Tibial nerve (tissue), 4 donors: ENCODE measurements around the gene ANKAR.

Experiments
- CTCF ChIP-seq, 5 experiments: fragments of 200-600 bp in 3 of 5; fragments of 450-650 bp in 2 of 5; sonication (generic) in 3 of 5; IDR thresholded peaks; one replicate each; pipeline ENCODE4 v1.5.1; 2016 to 2019; ENCODE audit warnings: antibody characterized with exemption in 5 of 5, mild to moderate bottlenecking in 3 of 5, moderate library complexity in 2 of 5
- EP300 ChIP-seq, 2 donors: sonication (generic); formaldehyde crosslinking; IDR thresholded peaks; one replicate each; pipeline ENCODE4 v1.6.1; 2017; ENCODE audit warnings: antibody characterized with exemption in 2 of 2, mild to moderate bottlenecking in 1 of 2
- POLR2A ChIP-seq, 2 donors: fragments of 450-650 bp; IDR thresholded peaks; one replicate each; pipeline ENCODE4 v1.6.1; 2017; ENCODE audit warnings: antibody characterized with exemption in 2 of 2, mild to moderate bottlenecking in 2 of 2, moderate library complexity in 2 of 2

DNA sequence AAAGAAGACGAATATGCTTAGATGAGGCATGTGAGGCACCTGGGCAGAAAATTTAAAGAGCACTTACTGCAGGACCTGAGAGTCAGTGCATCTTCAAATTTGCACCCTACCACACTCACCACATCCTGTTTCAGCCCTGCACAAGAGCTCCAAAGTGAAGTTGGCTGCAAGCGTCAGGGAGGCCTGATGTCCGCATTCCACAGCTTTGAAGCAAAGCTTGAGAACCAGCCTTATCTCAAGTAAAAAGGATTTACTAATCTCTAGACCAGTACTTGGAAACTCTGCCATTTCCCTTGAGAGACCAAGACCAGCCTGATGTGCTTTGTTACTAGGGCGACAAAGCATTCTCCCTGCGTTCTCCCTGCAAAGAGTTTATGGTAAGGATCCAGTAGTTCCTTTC, 16.6 kb upstream of the ANKAR start:
- TF ChIP-seq CTCF (IDR thresholded peaks at IDR 0.05), result no peak
- no peak for TF ChIP-seq POLR2A (IDR thresholded peaks at IDR 0.05)
- TF ChIP-seq EP300 (IDR thresholded peaks at IDR 0.05), result no peak
